GM18502 (cell line): ENCODE measurements around the gene NRTN.
"Not testable (repeated sequence)": the region's sequence is repeated elsewhere in the genome, so short reads cannot be mapped to it uniquely, and the experiment has no call there.

Source experiments
- ATAC-seq: cut with Tn5 transposase; IDR thresholded peaks from one replicate; pipeline ENCODE4 v1.9.1; 2021; ENCODE audit warnings: mild to moderate bottlenecking; ENCODE audit not compliant: unreplicated experiment, poor library complexity

NRTN gene

DNA sequence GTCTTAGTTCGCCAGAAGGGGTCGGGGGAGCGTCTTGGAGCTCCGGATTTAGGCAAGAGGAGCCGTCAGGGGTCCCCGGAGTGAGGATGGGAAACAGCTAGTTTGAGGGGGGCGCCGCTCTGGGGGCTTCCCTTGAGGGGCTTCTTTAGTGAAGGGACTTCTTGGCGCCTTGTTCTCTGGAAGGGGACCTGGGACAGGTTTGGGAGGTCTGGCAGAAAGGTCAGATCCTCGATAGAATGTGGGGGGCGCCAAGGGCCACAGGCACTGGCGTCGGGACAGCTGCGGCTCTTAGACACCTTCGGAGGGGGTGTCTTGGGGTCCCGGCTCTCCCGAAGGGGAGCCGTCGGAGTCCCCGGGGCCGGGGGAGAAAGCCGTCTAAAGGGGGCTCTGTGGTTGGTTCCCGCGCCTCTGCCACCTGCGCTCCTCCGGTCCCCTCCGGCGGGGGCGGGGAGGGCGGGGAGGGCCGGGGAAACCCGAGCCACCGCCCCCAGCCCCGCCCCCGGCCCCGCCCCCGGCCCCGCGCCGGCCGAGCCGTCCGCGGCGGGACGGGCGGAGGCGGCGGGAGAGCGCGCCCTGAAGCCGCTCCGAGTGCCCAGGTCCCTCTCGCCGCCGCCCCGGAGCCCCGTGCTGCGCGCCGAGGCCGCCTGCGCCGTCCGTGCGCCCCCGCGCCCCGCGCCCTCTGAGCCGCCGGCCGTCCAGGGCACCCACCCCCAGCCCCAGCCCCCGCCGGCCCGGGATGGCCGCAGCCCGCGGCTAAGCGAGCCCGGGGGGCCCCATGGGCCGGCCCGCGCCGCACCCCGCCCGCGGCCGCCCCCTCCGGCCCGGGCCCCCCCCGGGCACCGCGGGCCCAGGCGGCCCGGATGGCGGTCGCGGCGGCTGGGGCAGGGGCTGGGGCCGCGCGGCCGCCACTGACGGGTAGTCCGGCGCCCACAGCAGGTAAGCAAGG lies at the start of gene NRTN:
NRTN (plus strand) TSS at position 552 of the 946 bp plus-strand sequence. CDS start 19,099 bp downstream, outside the sequence.
- ATAC-seq: no peak

GRCh38 chr19:5762608-5763217 lies 42.2 kb upstream of the NRTN start:
- no peak for ATAC-seq

DNA sequence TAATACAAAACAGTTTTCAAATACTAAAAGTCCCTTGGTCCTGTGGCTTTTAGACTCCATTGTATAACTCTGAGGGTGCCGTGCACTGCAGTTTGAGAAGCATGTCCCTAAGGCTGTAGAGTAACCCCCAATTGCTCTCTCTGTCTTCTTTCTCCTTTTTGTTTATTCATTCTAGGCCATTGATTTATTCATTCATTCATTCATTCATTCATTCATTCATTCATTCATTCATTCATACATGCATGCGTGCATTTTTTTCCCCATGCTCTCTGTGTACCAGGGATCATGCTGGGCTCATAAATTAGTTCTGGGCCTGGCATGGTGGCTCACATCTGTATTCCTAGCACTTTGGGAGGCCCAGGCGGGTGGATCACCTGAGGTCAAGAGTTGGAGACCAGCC lies 39.6 kb upstream of the NRTN start:
- no peak for ATAC-seq

- ATAC-seq: no peak
Observed at GRCh38 chr19:5767949-5768348, 36.9 kb upstream of the NRTN start.

GRCh38 chr19:5772416-5772815 lies 32.5 kb upstream of the NRTN start:
- no peak for ATAC-seq

DNA sequence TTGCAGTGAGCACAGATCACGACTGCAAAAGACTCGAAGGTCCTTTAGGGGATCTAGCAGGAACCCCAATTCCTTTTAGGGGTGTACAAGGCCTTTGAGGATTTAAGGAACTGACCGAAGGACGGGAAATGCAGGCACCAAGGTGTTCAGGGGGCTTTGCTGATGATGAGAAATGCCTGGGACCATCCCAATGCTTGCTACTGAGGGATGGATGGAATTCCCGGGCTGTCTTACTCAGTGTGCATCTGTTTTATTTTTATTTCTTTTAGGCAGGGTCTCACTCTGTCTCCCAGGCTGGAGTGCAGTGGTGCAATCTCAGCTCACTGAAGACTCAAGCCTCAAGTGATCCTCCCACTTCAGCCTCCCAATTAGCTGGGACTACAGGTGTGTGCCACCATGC lies 31.6 kb upstream of the NRTN start:
- ATAC-seq: no peak

- ATAC-seq: no peak
Observed at GRCh38 chr19:5774921-5775320, 29.9 kb upstream of the NRTN start.

- ATAC-seq: no peak
Observed at GRCh38 chr19:5775668-5776309, 29.1 kb upstream of the NRTN start.

DNA sequence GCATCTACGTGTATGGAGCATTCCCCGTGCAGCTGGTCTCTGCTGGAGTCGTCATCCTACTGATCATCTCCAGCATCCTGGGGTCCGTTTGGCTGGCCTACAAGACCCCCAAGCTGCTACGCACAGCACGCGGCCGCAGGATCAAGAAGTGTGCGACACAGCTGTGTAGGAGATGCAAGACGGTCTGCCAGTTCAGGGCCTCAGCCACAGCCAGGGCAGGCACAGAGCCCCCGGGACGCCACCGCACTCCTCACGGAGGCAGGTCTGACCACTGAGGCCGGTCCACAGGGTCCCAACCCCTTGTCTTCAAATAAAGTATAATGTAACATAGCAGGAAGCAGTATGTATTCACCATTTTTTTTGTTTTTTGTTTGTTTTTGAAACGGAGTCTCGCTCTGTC lies 26.5 kb upstream of the NRTN start:
- ATAC-seq: no peak

DNA sequence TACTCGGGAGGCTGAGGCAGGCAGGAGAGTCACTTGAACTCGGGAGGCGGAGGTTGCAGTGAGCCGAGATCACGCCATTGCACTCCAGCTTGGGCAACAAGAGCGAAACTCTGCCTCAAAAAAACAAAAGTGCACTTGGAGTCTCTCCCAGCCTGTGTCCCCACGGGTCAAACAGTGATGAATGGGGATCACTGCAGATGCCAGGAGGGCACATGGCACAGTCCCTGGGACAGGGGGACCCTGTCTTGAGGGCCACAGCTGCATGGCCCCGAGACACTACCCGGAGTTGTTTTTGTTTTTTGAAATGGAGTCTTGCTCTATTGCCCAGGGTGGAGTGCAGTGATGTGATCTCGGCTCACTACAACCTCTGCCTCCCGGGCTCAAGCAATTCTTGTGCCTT lies 24.0 kb upstream of the NRTN start:
- not testable (repeated sequence) for ATAC-seq

GRCh38 chr19:5782322-5782721 lies 22.5 kb upstream of the NRTN start:
- no peak for ATAC-seq

DNA sequence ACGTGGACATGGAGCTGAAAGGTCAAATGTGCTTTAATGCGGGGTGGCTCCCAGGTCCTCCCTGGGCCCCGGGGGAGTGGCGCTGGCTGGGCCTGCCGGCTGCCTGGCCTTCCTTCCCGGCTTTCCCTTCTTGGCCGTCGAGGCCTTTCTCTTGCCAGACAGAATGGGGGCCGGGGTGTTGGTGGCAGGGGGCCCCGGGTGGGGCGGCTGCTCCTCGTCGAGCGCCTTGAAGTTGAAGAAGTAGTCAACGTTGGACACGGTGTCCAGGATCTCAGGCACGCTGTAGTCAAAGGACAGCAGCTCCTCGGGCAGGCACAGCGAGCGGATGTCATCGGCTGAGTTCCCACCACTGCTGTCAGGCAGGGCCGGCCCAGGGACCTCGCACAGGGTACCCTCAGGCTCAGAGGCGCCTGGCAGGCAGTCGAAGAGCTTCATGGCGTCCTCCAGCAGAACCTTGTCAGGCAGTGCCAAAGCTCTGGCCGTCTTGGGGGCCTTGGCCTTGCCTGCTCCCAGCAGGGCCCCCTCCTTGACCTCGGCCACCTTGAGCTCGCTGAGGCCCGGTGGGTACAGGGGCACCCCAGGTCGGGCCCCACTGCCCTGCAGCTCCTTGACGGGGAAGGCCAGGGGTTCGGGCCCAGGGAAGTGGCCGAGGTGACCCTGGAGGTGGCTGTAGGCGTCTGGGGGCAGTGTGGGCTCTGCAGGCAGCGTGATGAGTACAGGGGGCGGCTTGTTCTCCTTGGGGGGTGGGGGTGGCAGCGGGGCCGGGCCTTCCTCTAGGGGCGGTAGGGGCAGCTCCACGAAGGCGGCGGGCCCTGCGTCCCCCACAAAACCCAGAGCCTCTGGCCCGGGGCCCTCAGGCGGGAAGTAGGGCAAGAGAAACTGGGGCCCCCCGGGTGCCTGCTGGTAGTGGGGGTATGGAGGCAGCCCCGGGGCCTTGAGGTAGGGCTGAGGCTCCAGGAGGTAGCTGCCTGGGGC lies 21.6 kb upstream of the NRTN start:
- ATAC-seq: no peak

DNA sequence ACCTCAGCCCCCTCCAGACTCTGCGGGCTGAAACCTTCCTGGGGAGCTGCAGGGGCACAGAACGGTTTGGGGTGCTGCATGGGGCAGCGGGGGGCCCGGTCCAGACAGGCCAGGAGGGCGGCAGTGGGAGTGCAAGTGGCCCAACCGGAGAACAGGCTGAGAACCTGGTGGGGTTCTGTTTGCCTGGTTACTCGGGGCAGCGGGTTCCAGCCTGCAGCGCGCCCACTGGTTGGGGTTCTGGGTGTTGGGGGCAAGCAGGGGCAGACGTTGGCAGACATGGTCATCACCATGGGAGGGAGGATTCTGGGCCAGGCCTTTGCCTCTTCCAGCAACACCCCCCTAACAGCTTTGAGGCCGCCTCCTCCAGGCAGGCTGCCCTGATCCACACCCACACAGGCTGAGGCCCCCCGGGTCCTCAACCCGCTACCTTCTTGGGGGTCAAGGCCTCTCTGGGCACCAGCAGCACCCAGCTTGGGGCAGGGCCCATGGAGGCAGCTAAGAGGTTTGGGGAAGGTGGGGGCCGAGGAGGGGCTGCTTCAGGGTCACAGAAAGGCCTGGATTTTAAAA lies 20.2 kb upstream of the NRTN start, which contains the start of gene PRR22:
PRR22 (minus strand) TSS at position 166 of the 567 bp plus-strand sequence; CDS start at position 80, 86 bp downstream.
- ATAC-seq: no peak

DNA sequence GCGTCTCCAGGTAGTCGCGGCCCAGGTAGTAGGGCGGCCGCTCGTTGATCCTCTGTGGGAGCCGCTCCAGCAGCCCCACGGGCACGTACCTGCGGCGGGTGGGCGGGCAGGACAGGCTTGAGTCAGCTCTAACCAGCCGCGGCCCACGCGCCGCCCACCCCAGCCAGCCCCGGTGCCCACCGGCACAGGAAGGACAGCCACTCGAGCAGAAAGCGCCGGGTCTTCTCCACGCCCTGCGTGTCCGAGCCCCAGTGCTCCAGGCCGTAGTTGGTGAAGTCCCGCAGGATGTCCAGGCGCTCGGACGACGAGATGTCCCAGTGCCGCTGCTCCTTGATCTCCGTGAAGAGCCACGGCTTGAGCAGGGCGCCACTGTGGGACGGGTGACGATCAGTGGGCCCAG lies 19.4 kb upstream of the NRTN start:
- ATAC-seq: no peak

GRCh38 chr19:5786593-5787408 lies 18.1 kb upstream of the NRTN start:
- ATAC-seq: no peak

GRCh38 chr19:5787409-5788182 lies 17.3 kb upstream of the NRTN start:
- no peak for ATAC-seq

DNA sequence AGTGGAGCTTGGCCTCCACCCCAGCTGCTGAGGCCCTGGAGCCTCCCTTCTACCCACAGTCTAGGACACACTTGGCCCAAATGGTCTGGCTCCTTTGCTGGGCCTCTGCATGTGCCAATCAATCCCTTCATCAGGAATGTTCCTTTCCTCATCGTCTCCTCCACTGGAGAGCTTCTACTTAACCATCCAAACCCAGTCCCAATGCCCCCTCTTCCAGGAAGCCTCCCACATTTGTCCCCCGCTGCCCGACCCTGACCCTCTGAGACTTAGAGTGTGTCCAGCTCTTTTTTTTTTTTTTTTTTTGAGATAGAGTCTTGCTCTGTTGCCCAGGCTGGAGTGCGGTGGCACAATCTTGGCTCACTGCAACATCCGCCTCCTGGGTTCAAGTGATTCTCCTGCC lies 16.4 kb upstream of the NRTN start:
- ATAC-seq: no peak

- no peak for ATAC-seq
Observed at GRCh38 chr19:5789351-5789761, 15.5 kb upstream of the NRTN start.
